K562 (cell line): ENCODE measurements around the gene GLRX. TPM values are rescaled to one million over a fixed set of nuclear protein-coding genes. Genes with fewer than 3 reads are reported as not detected.

Experiments
- FOXK2 ChIP-seq, 2 experiments: fragments of 450-650 bp; IDR thresholded peaks in 1 of 2; conservative IDR thresholded peaks in 1 of 2; 2 replicates each; pipeline ENCODE4 v1.6.1; 2016; ENCODE audit warnings: low read depth in 2 of 2, mild to moderate bottlenecking in 1 of 2
- IRF2 ChIP-seq: sonication (generic); formaldehyde crosslinking; IDR thresholded peaks from 2 replicates; pipeline ENCODE4 v1.8.1; 2022; ENCODE audit warnings: mild to moderate bottlenecking, missing genetic modification reagents
- JUND ChIP-seq, 2 experiments: IDR thresholded peaks; 2 replicates in 1 of 2; 3 replicates in 1 of 2; pipeline ENCODE4 v1.6.1; 2011; ENCODE audit warnings: borderline replicate concordance in 2 of 2, low read depth in 2 of 2, low read length in 2 of 2, improper control_type of control experiment in 1 of 2, missing biosample characterization in 1 of 2, missing genetic modification characterization in 1 of 2, missing genetic modification reagents in 1 of 2
- MAFK ChIP-seq: IDR thresholded peaks from 2 replicates; pipeline ENCODE4 v1.6.1; 2011; ENCODE audit warnings: low read length, improper control_type of control experiment
- MTF1 ChIP-seq: fragments of 250-450 bp; sonication (Bioruptor Pico); IDR thresholded peaks from 2 replicates; pipeline ENCODE4 v1.9.0; 2021; ENCODE audit warnings: moderate library complexity, mild to moderate bottlenecking, inconsistent platforms, borderline replicate concordance
- NFIX ChIP-seq: fragments of 250-450 bp; sonication (Bioruptor Pico); IDR thresholded peaks from 2 replicates; pipeline ENCODE4 v1.4.0; 2020; ENCODE audit warnings: low read depth, mild to moderate bottlenecking, moderate library complexity
- PHF20 ChIP-seq: fragments of 450-650 bp; IDR thresholded peaks from 2 replicates; pipeline ENCODE4 v1.6.1; 2018; ENCODE audit not compliant: partially characterized antibody
- POU5F1 ChIP-seq: fragments of 150-350 bp; IDR thresholded peaks from 2 replicates; pipeline ENCODE4 v1.6.1; 2014; ENCODE audit warnings: borderline replicate concordance, low read length, low read depth, mild to moderate bottlenecking; ENCODE audit not compliant: partially characterized antibody
- TAF9B ChIP-seq: fragments of 450-650 bp; IDR thresholded peaks from 2 replicates; pipeline ENCODE4 v1.6.1; 2018; ENCODE audit warnings: mild to moderate bottlenecking; ENCODE audit not compliant: partially characterized antibody
- ZBTB17 ChIP-seq: fragments of 450-650 bp; formaldehyde crosslinking; IDR thresholded peaks from 2 replicates; pipeline ENCODE4 v1.4.0; 2020; ENCODE audit warnings: mild to moderate bottlenecking
- ZNF316 ChIP-seq: fragments of 450-650 bp; IDR thresholded peaks from 2 replicates; pipeline ENCODE4 v1.6.1; 2016
- ZNF830 ChIP-seq: fragments of 250-450 bp; sonication (Bioruptor Pico); IDR thresholded peaks from 2 replicates; pipeline ENCODE4 v1.5.0; 2021; ENCODE audit warnings: mild to moderate bottlenecking
- polyA plus RNA-seq, 8 experiments: library from polyadenylated mRNA; depleted of rRNA in 4 of 8; stranded (reverse) in 5 of 8; unstranded in 3 of 8; fragments of >200 nt; fragmentation: Nextera tagmentation in 2 of 8; fragmentation: Illumina TruSeq in 1 of 8; extraction: Ambion mirVana in 2 of 8; extraction: Trizol in 1 of 8; gene quantifications; 2 replicates each; pipeline versions ENCODE4 v1.2.1 to v1.2.3, GENCODE V29; 2011 to 2014; ENCODE audit warnings: inconsistent platforms in 1 of 8, missing spikeins in 1 of 8
- total RNA-seq, 7 experiments: library from RNA; depleted of rRNA in 6 of 7; stranded (reverse); fragments of >200 nt in 6 of 7; fragmentation: Illumina TruSeq in 2 of 7; extraction: Trizol in 2 of 7; gene quantifications; 2 replicates each; pipeline versions ENCODE4 v1.2.1 to v1.2.3, GENCODE V29; 2011 to 2021; ENCODE audit warnings: low replicate concordance in 1 of 7
- TF ChIP-seq, protein P1 (sequence below), 2 experiments: fragments of 450-650 bp; IDR thresholded peaks; 2 replicates each; pipeline ENCODE4 v1.6.1; 2018; ENCODE audit warnings: mild to moderate bottlenecking in 2 of 2, low read depth in 1 of 2; ENCODE audit not compliant: partially characterized antibody in 2 of 2
- TF ChIP-seq, protein P2 (sequence below): sonication (generic); formaldehyde crosslinking; IDR thresholded peaks from 2 replicates; pipeline ENCODE4 v1.8.0; 2022; ENCODE audit warnings: mild to moderate bottlenecking, missing genetic modification reagents
- TF ChIP-seq, protein P3 (sequence below): sonication (generic); formaldehyde crosslinking; IDR thresholded peaks from 2 replicates; pipeline ENCODE4 v1.8.1; 2023; ENCODE audit warnings: mild to moderate bottlenecking, missing genetic modification reagents, moderate library complexity
- TF ChIP-seq, protein P4 (sequence below): fragments of 250-450 bp; sonication (Bioruptor Pico); IDR thresholded peaks from 2 replicates; pipeline ENCODE4 v1.4.0; 2020; ENCODE audit warnings: mild to moderate bottlenecking, moderate library complexity

GLRX gene
- total and polyA plus RNA-seq, 9 of the 15 experiments (the other 6 are each of a cell fraction or from before 2014, with no cell fraction given), result 2.3 to 11.2 (median 4.6) TPM

DNA sequence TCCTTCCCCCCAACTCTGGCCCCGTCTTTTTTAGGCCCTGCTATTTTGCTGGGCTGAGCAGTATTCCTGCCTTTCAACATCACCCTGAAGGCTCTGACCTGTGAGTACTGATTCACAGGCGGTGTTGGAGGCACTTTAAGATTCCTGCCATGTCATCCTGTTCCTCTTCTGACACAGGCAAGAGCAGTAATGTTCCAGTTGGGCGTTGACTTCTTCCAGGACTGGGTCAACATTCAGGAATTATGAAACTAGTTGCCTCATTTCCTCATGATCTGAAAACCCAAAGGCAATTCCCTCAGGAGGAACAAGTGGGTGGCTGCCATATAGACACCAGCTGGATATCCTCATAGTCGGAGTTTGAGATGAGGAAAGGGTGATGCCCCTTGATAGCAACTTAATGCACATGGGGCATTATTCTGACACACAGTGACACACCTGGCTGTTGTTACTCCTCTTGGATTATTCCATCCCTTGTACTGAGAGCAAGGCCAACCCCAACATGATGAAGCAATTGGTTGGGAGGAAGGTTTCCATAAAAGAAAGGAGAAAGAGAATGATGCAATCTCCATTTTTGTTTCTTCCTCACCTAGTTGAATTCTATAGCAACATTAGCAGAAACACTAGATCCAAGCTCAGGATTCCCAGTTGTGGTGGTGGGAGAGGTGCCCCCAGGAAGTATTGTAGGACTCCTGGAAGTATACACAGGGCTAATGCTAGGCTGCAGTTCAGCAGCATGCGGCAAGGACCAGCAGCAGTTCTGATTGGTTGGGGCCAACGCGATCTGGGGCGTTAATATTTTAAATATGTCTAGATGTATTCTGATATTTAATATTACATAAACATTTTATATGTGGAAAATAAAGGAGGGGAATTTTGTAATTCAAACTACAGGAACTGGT is 19.6 kb upstream of the GLRX start (continued):
- TF ChIP-seq, protein P1, sequence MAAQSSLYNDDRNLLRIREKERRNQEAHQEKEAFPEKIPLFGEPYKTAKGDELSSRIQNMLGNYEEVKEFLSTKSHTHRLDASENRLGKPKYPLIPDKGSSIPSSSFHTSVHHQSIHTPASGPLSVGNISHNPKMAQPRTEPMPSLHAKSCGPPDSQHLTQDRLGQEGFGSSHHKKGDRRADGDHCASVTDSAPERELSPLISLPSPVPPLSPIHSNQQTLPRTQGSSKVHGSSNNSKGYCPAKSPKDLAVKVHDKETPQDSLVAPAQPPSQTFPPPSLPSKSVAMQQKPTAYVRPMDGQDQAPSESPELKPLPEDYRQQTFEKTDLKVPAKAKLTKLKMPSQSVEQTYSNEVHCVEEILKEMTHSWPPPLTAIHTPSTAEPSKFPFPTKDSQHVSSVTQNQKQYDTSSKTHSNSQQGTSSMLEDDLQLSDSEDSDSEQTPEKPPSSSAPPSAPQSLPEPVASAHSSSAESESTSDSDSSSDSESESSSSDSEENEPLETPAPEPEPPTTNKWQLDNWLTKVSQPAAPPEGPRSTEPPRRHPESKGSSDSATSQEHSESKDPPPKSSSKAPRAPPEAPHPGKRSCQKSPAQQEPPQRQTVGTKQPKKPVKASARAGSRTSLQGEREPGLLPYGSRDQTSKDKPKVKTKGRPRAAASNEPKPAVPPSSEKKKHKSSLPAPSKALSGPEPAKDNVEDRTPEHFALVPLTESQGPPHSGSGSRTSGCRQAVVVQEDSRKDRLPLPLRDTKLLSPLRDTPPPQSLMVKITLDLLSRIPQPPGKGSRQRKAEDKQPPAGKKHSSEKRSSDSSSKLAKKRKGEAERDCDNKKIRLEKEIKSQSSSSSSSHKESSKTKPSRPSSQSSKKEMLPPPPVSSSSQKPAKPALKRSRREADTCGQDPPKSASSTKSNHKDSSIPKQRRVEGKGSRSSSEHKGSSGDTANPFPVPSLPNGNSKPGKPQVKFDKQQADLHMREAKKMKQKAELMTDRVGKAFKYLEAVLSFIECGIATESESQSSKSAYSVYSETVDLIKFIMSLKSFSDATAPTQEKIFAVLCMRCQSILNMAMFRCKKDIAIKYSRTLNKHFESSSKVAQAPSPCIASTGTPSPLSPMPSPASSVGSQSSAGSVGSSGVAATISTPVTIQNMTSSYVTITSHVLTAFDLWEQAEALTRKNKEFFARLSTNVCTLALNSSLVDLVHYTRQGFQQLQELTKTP (IDR thresholded peaks at IDR 0.05; ENCODE audit: low read depth in 1 of 2, partially characterized antibody in 2 of 2), result no peak
- TF ChIP-seq IRF2 (CRISPR knock-in tag) (no peak), JUND (IDR thresholded peaks at IDR 0.05; ENCODE audit: borderline replicate concordance, low read depth, low read length) (no peak), JUND (tag; IDR thresholded peaks at IDR 0.05; ENCODE audit: borderline replicate concordance, low read depth, low read length) (peak; percentile 48; the same call in 1 of the 3 replicates), PHF20 (no peak), ZNF830 (CRISPR knock-in tag) (no peak), FOXK2 (conservative IDR thresholded peaks at IDR 0.05 in 1 of 2, IDR thresholded peaks at IDR 0.05 in 1 of 2; ENCODE audit: low read depth in 2 of 2) (no peak), POU5F1 (no peak), NFIX (no peak), MAFK (peak; percentile 43; the same call in 1 of the 2 replicates), ZNF316 (peak; percentile 68), MTF1 (CRISPR knock-in tag) (no peak), TAF9B (no peak), ZBTB17 (CRISPR knock-in tag) (no peak)
- TF ChIP-seq, protein P2, sequence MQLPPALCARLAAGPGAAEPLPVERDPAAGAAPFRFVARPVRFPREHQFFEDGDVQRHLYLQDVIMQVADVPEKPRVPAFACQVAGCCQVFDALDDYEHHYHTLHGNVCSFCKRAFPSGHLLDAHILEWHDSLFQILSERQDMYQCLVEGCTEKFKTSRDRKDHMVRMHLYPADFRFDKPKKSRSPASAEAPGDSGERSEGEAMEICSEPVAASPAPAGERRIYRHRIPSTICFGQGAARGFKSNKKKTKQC (CRISPR knock-in tag), result no peak
- TF ChIP-seq, protein P3, sequence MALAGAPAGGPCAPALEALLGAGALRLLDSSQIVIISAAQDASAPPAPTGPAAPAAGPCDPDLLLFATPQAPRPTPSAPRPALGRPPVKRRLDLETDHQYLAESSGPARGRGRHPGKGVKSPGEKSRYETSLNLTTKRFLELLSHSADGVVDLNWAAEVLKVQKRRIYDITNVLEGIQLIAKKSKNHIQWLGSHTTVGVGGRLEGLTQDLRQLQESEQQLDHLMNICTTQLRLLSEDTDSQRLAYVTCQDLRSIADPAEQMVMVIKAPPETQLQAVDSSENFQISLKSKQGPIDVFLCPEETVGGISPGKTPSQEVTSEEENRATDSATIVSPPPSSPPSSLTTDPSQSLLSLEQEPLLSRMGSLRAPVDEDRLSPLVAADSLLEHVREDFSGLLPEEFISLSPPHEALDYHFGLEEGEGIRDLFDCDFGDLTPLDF (CRISPR knock-in tag), result 0 out of 2 replicates have a peak, but pooled peaks have one; percentile 24
- TF ChIP-seq, protein P4, sequence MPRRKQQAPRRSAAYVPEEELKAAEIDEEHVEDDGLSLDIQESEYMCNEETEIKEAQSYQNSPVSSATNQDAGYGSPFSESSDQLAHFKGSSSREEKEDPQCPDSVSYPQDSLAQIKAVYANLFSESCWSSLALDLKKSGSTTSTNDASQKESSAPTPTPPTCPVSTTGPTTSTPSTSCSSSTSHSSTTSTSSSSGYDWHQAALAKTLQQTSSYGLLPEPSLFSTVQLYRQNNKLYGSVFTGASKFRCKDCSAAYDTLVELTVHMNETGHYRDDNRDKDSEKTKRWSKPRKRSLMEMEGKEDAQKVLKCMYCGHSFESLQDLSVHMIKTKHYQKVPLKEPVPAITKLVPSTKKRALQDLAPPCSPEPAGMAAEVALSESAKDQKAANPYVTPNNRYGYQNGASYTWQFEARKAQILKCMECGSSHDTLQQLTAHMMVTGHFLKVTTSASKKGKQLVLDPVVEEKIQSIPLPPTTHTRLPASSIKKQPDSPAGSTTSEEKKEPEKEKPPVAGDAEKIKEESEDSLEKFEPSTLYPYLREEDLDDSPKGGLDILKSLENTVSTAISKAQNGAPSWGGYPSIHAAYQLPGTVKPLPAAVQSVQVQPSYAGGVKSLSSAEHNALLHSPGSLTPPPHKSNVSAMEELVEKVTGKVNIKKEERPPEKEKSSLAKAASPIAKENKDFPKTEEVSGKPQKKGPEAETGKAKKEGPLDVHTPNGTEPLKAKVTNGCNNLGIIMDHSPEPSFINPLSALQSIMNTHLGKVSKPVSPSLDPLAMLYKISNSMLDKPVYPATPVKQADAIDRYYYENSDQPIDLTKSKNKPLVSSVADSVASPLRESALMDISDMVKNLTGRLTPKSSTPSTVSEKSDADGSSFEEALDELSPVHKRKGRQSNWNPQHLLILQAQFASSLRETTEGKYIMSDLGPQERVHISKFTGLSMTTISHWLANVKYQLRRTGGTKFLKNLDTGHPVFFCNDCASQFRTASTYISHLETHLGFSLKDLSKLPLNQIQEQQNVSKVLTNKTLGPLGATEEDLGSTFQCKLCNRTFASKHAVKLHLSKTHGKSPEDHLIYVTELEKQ, result no peak
